ENCODE measurements around the gene GPC6.

GPC6 gene

GRCh38 chr13:93875547-93875946, 648.9 kb downstream of the GPC6 start:
- TF ChIP-seq GATA2 (IDR thresholded peaks at IDR 0.05; ENCODE audit: low read depth, low read length), result no peak
- TF ChIP-seq GATA3 (IDR thresholded peaks at IDR 0.05; ENCODE audit: low read depth, low read length), result no peak

- no peak for TF ChIP-seq GATA3 (IDR thresholded peaks at IDR 0.05; ENCODE audit: low read depth, low read length)
- TF ChIP-seq GATA2 (IDR thresholded peaks at IDR 0.05; ENCODE audit: low read depth, low read length), result no peak
Measured at GRCh38 chr13:93876236-93876635, 649.6 kb downstream of the GPC6 start.

- no peak for TF ChIP-seq GATA3 (IDR thresholded peaks at IDR 0.05; ENCODE audit: low read depth, low read length)
- no peak for TF ChIP-seq GATA2 (IDR thresholded peaks at IDR 0.05; ENCODE audit: low read depth, low read length)
Measured at GRCh38 chr13:93878675-93879074, 652.1 kb downstream of the GPC6 start.

- TF ChIP-seq GATA2 (IDR thresholded peaks at IDR 0.05; ENCODE audit: low read depth, low read length), result no peak
Measured at GRCh38 chr13:93881411-93881810, 654.8 kb downstream of the GPC6 start.

- TF ChIP-seq GATA2 (IDR thresholded peaks at IDR 0.05; ENCODE audit: low read depth, low read length), result no peak
- TF ChIP-seq GATA3 (IDR thresholded peaks at IDR 0.05; ENCODE audit: low read depth, low read length), result no peak
Measured at GRCh38 chr13:93882086-93882651, 655.6 kb downstream of the GPC6 start.

GRCh38 chr13:93889430-93889951, 662.9 kb downstream of the GPC6 start:
- TF ChIP-seq GATA3 (IDR thresholded peaks at IDR 0.05; ENCODE audit: low read depth, low read length) (no peak), GATA2 (IDR thresholded peaks at IDR 0.05; ENCODE audit: low read depth, low read length) (no peak)

- TF ChIP-seq GATA2 (IDR thresholded peaks at IDR 0.05; ENCODE audit: low read depth, low read length), result no peak
- no peak for TF ChIP-seq GATA3 (IDR thresholded peaks at IDR 0.05; ENCODE audit: low read depth, low read length)
Measured at GRCh38 chr13:93899981-93900380, 673.4 kb downstream of the GPC6 start.

- TF ChIP-seq GATA2 (IDR thresholded peaks at IDR 0.05; ENCODE audit: low read depth, low read length) (no peak), GATA3 (IDR thresholded peaks at IDR 0.05; ENCODE audit: low read depth, low read length) (no peak)
Measured at GRCh38 chr13:93900731-93901130, 674.1 kb downstream of the GPC6 start.

- TF ChIP-seq GATA3 (IDR thresholded peaks at IDR 0.05; ENCODE audit: low read depth, low read length) (no peak), GATA2 (IDR thresholded peaks at IDR 0.05; ENCODE audit: low read depth, low read length) (no peak)
Measured at GRCh38 chr13:93903909-93904308, 677.3 kb downstream of the GPC6 start.

GRCh38 chr13:93915269-93915809, 688.7 kb downstream of the GPC6 start:
- TF ChIP-seq GATA3 (IDR thresholded peaks at IDR 0.05; ENCODE audit: low read depth, low read length), result no peak

GRCh38 chr13:93922063-93922855, 695.7 kb downstream of the GPC6 start:
- TF ChIP-seq GATA2 (IDR thresholded peaks at IDR 0.05; ENCODE audit: low read depth, low read length), result no peak
- TF ChIP-seq GATA3 (IDR thresholded peaks at IDR 0.05; ENCODE audit: low read depth, low read length), result no peak

GRCh38 chr13:93925990-93926389, 699.4 kb downstream of the GPC6 start:
- no peak for TF ChIP-seq GATA3 (IDR thresholded peaks at IDR 0.05; ENCODE audit: low read depth, low read length)
- no peak for TF ChIP-seq GATA2 (IDR thresholded peaks at IDR 0.05; ENCODE audit: low read depth, low read length)

GRCh38 chr13:93926425-93926824, 699.8 kb downstream of the GPC6 start:
- TF ChIP-seq GATA3 (IDR thresholded peaks at IDR 0.05; ENCODE audit: low read depth, low read length) (no peak), GATA2 (IDR thresholded peaks at IDR 0.05; ENCODE audit: low read depth, low read length) (no peak)

- TF ChIP-seq GATA2 (IDR thresholded peaks at IDR 0.05; ENCODE audit: low read depth, low read length) (no peak), GATA3 (IDR thresholded peaks at IDR 0.05; ENCODE audit: low read depth, low read length) (no peak)
Measured at GRCh38 chr13:93927431-93927830, 700.8 kb downstream of the GPC6 start.

- no peak for TF ChIP-seq GATA3 (IDR thresholded peaks at IDR 0.05; ENCODE audit: low read depth, low read length)
- TF ChIP-seq GATA2 (IDR thresholded peaks at IDR 0.05; ENCODE audit: low read depth, low read length), result no peak
Measured at GRCh38 chr13:93932901-93933300, 706.3 kb downstream of the GPC6 start.

All from SH-SY5Y (cell line).